HG03066 (cell line): Measurements from ENCODE around the gene CDC42SE1.

Source experiments
- ATAC-seq: cut with Tn5 transposase; IDR thresholded peaks from one replicate; pipeline ENCODE4 v1.9.1; 2021; ENCODE audit warnings: low read depth; ENCODE audit not compliant: unreplicated experiment

The CDC42SE1 gene

GRCh38 chr1:151009674-151010345 lies 49.6 kb downstream of the CDC42SE1 start:
- no peak for ATAC-seq

DNA sequence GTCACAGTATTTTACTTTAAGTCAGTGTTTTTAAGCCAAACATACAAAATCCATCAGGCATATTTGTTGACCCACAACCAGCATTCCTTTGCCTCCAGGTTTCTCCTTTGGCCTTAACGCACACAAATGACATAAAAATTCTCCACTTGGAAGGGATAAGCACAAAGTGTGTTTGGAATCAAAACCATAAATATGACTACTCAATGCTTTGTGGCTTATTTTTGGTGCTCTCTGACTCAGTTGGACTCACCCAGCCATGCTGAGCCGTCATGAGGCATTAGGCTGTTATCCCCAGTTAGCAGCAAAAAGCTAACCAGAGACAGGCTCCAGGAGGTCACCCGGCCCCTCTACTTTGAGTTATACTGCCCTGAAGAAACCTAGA lies 50.2 kb downstream of the CDC42SE1 start:
- ATAC-seq: no peak

DNA sequence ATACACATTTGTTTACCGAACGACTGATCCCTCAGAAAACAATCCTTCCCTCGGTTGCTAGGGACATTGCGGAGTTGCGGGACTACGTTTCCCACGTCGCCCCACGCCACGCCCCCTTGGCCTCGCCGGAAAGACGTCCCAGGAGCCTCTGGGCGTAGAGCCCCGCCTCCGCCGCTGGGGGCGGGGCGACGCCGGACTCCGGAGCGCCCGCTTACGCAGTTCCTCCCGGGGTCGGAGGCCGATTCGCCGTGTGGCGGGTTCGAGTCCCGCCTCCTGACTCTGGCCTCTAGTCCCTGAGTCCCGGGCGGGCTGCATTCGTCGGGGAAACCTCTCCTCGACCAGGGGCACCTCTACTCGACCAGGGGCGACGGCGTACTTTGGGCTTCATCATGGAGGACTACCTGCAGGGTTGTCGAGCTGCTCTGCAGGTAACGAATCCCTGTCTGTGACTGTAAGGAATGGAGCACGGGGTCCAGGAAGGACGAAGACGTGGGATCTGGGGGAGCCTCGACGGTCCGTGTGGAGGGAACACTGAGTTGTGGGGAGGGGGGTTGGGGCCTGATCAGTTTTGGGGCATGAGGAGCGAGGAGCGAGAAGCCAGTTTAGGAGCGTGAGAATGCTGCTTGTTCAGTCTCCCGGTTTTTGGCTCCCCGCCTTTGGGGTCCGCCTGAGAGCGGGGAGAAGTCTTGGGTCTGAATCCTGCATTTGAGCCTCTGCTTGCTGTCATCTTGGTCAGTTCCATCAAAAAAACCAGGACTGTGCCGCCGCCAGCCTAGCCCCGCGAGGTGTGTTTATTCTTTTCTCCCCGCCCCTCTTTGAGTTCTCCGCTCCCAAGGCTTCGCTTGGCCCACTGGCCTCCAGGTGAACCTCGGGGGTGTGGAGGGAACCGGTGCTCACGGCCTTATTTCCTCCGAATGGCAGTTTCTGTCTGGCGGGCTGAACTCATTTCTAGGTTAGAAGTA lies 50.9 kb downstream of the CDC42SE1 start, which contains the start of gene PRUNE1:
TSS of gene PRUNE1 (plus strand) at position 206 of the 962 bp plus-strand sequence. CDS start at position 390, 184 bp downstream.
- peak; percentile 59 for ATAC-seq

- ATAC-seq: no peak
These were observed 51.6 kb downstream of the CDC42SE1 start for GRCh38 chr1:151007853-151008243.

GRCh38 chr1:151006327-151007052 lies 52.9 kb downstream of the CDC42SE1 start, which contains the start of gene MINDY1:
Gene MINDY1, minus strand, starts transcription at chr1:151006902. Its CDS starts 4,285 bp downstream, at chr1:151002617.
- ATAC-seq: peak; percentile 46

DNA sequence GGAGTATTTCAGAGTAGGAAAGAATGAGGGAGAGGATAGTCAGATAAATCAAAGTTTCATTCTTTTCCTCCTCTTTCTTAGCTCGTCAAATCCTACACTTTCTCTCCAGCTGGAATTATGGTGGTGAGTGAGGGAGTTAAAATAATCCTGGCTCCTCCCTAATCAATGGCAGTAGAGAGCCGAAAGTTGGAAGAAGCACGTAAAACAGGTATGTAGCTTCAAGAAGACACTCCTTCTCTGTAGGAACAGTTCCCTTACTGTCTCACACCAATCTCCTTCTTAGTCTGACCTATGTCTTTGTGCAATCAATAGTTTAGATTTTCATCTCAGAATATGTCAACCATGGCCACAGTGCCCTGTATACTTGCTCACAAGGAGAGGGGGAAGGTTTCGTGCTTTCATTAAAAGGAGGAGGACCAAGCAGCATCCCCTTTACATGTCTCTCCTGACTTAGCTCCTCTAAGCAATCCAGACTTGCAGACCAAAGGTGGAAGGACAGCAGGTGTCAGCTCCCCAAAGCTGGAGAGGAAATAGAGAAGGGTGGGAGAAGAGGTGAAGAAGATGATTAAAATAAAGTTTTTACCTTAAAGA lies 53.6 kb downstream of the CDC42SE1 start:
- ATAC-seq: no peak

- no peak for ATAC-seq
These were observed 56.2 kb downstream of the CDC42SE1 start for GRCh38 chr1:151003180-151003579.

DNA sequence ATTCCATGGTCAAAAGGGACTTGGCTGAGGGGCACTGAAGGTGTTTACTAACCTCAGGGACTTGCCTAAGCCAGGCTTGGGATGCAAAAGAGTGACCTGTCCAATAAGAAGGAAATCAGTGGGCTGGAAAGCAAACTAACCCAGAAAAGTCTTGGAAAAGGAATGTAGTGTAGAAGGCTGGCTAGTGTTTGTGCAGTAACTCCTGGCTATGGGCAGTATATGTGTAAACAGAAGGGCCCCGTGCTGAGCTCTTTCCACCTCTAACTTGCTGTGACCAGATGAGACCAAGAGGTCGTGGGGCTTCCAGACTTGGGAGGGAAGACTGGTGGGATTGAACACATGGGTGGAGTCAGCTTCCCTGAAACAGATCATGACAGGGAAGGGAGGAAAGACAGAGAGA lies 56.8 kb downstream of the CDC42SE1 start:
- no peak for ATAC-seq

- ATAC-seq: no peak
These were observed 57.4 kb downstream of the CDC42SE1 start for GRCh38 chr1:151002051-151002450.

GRCh38 chr1:151001602-151002001 lies 57.8 kb downstream of the CDC42SE1 start:
- no peak for ATAC-seq
